ENCODE results near the gene ID4. TPM values are rescaled to one million over a fixed set of nuclear protein-coding genes. Genes with fewer than 3 reads are reported as not detected.

ID4 gene
- total RNA-seq, 1 experiment from 2014 or later = 0.10 TPM

DNA sequence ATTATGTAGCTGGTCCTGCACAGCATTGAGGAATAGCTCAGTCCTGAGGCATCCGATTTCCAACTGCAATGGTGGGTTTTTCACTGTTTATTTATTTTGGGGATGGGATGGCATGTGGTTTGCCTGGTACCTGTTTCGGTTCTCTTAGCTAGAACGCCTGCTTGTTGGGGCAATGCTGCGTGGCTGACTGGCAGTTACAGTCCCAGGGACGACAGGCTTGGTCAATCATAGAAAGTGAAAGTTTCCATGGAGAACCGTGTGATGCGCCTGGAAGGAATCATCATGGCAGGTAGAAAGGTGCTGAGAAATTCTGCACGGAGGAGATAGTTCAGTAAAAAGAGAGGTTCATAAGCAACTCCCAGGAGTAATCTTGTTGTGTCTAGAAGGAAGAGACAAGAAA is 18.4 kb downstream of the ID4 start:
- in situ Hi-C loops (cut with HindIII; ENCODE audit: low pct_unique_long_range_greater_than_20kb, low sequenced_read_pairs) = no loop called here
- TF ChIP-seq, protein P1, sequence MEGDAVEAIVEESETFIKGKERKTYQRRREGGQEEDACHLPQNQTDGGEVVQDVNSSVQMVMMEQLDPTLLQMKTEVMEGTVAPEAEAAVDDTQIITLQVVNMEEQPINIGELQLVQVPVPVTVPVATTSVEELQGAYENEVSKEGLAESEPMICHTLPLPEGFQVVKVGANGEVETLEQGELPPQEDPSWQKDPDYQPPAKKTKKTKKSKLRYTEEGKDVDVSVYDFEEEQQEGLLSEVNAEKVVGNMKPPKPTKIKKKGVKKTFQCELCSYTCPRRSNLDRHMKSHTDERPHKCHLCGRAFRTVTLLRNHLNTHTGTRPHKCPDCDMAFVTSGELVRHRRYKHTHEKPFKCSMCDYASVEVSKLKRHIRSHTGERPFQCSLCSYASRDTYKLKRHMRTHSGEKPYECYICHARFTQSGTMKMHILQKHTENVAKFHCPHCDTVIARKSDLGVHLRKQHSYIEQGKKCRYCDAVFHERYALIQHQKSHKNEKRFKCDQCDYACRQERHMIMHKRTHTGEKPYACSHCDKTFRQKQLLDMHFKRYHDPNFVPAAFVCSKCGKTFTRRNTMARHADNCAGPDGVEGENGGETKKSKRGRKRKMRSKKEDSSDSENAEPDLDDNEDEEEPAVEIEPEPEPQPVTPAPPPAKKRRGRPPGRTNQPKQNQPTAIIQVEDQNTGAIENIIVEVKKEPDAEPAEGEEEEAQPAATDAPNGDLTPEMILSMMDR (IDR thresholded peaks at IDR 0.05) = no peak
- TF ChIP-seq SIN3A (IDR thresholded peaks at IDR 0.05; ENCODE audit: borderline replicate concordance, insufficient read depth, low read depth, low read length) (no peak), POLR2AphosphoS5 (IDR thresholded peaks at IDR 0.05; ENCODE audit: low read depth, low read length) (no peak), TCF7L2 (IDR thresholded peaks at IDR 0.05; ENCODE audit: low read depth, low read length) (no peak)
- TF ChIP-seq, protein P2, sequence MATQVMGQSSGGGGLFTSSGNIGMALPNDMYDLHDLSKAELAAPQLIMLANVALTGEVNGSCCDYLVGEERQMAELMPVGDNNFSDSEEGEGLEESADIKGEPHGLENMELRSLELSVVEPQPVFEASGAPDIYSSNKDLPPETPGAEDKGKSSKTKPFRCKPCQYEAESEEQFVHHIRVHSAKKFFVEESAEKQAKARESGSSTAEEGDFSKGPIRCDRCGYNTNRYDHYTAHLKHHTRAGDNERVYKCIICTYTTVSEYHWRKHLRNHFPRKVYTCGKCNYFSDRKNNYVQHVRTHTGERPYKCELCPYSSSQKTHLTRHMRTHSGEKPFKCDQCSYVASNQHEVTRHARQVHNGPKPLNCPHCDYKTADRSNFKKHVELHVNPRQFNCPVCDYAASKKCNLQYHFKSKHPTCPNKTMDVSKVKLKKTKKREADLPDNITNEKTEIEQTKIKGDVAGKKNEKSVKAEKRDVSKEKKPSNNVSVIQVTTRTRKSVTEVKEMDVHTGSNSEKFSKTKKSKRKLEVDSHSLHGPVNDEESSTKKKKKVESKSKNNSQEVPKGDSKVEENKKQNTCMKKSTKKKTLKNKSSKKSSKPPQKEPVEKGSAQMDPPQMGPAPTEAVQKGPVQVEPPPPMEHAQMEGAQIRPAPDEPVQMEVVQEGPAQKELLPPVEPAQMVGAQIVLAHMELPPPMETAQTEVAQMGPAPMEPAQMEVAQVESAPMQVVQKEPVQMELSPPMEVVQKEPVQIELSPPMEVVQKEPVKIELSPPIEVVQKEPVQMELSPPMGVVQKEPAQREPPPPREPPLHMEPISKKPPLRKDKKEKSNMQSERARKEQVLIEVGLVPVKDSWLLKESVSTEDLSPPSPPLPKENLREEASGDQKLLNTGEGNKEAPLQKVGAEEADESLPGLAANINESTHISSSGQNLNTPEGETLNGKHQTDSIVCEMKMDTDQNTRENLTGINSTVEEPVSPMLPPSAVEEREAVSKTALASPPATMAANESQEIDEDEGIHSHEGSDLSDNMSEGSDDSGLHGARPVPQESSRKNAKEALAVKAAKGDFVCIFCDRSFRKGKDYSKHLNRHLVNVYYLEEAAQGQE (IDR thresholded peaks at IDR 0.05; ENCODE audit: insufficient read depth in 1 of 2, low read depth in 2 of 2, low read length in 1 of 2) = no peak
- DNase-seq (ENCODE audit: low read depth, low spot score) (no peak), ATAC-seq (no peak)
- Histone ChIP-seq H3K27me3 (ENCODE audit: control insufficient read depth, insufficient read depth, low read length) (no peaks in the 10 kb centered on the region), H3K27ac (ENCODE audit: low read length) (no peak overlapping the region), H3K4me3 (ENCODE audit: low read depth in 2 of 2, low read length in 2 of 2) (no peak overlapping the region), H3K9me3 (ENCODE audit: control insufficient read depth, insufficient read depth, low read depth, low read length) (no peaks in the 10 kb centered on the region), H3K4me1 (ENCODE audit: control insufficient read depth, insufficient read depth, low read length) (peaks cover 15% of the 10 kb centered on the region; the same call in 1 of the 2 replicates), H3K36me3 (ENCODE audit: control insufficient read depth, insufficient read depth, low read length) (no peaks in the 10 kb centered on the region)
- BruUV-seq (replicated peaks) = no TSS peak
- CTCF ChIA-PET = interaction anchor here (0.6 kb wide), 1 partner anchor 11 kb away, joined by 3 read pairs; no protein-coding TSS in a partner anchor
- intact Hi-C loops (cut with micrococcal nuclease; ENCODE audit: unreplicated experiment) = loop anchor here (10.0 kb wide), 2 partner anchors 1101 to 1261 kb away; no protein-coding TSS in a partner anchor
- POLR2A ChIA-PET = no interaction called here

DNA sequence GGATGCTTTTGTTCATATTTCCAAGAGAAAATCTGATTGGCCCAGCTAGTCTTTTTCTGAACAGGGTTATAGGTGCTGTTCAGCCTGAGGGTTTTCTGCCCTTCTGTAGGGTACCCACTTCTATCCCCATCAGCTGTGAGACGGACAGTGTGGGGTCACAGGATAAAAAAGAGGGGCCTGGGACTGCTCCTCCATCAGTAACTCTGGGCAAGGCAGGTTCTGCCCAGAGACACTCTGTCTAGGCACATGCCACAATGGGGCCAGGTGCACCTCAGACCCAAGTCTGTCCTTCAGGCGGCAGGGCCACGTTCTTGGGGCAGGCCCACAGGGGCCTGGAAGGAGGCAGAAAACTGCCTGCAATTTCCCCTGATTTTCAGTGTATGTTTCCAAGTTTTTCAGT is 20.0 kb downstream of the ID4 start:
- in situ Hi-C loops (cut with HindIII; ENCODE audit: low pct_unique_long_range_greater_than_20kb, low sequenced_read_pairs) = no loop called here
- intact Hi-C loops (cut with micrococcal nuclease; ENCODE audit: unreplicated experiment) = loop anchor here (10.0 kb wide), 2 partner anchors 1102 to 1262 kb away; no protein-coding TSS in a partner anchor
- no TSS peak for BruUV-seq (replicated peaks)

More for the DNA sequence above, 20.0 kb downstream of the ID4 start:
- H3K36me3 ChIP-seq (ENCODE audit: control insufficient read depth, insufficient read depth, low read length) = no peaks in the 10 kb centered on the region
- DNase-seq (ENCODE audit: low read depth, low spot score) (no peak), ATAC-seq (no peak)
- H3K27ac ChIP-seq (ENCODE audit: low read length) = no peak overlapping the region
- H3K4me1 ChIP-seq (ENCODE audit: control insufficient read depth, insufficient read depth, low read length) = peaks cover under 1% of the 10 kb centered on the region; the same call in 1 of the 2 replicates
- H3K27me3 ChIP-seq (ENCODE audit: control insufficient read depth, insufficient read depth, low read length) = no peaks in the 10 kb centered on the region
- no peak overlapping the region for H3K4me3 ChIP-seq (ENCODE audit: low read depth in 2 of 2, low read length in 2 of 2)
- ChIA-PET CTCF (no interaction called here), POLR2A (no interaction called here)
- TF ChIP-seq, protein P1 (IDR thresholded peaks at IDR 0.05) = no peak
- TF ChIP-seq SIN3A (IDR thresholded peaks at IDR 0.05; ENCODE audit: borderline replicate concordance, insufficient read depth, low read depth, low read length) (no peak), POLR2AphosphoS5 (IDR thresholded peaks at IDR 0.05; ENCODE audit: low read depth, low read length) (no peak), TCF7L2 (IDR thresholded peaks at IDR 0.05; ENCODE audit: low read depth, low read length) (no peak)
- TF ChIP-seq, protein P2 (IDR thresholded peaks at IDR 0.05; ENCODE audit: insufficient read depth in 1 of 2, low read depth in 2 of 2, low read length in 1 of 2) = no peak
- no peaks in the 10 kb centered on the region for H3K9me3 ChIP-seq (ENCODE audit: control insufficient read depth, insufficient read depth, low read depth, low read length)

Measured in Panc1 (cell line).